ENCODE measurements around the gene ATF6.
"Not testable (repeated sequence)": the region's sequence is repeated elsewhere in the genome, so short reads cannot be mapped to it uniquely, and the experiment has no call there.

ATF6 gene

DNA sequence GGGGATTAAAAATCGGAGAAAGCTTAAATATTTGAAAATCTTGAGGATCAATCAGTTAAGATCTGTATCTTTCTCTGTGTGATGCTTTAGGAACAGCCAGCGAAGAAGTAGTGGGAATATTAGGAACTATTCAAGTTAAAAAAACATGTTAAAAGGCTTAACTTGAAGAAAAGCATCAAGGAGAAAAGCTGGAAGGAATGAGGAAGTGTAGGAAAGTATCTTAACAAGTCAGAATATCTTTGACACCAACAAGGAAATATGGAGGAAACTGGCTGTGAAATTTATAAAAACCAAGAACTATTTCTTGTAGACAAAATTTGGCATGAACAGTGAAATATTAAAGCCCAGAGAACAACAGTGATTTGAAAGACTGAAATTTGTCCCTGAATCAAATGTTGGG is 60.4 kb downstream of the ATF6 start:
- 90% methylated on average over 2 of the region's 2 CpGs for WGBS, 2 experiments
- Histone ChIP-seq H3K27ac (ENCODE audit: insufficient read depth, low read depth, low read length, poor library complexity, severe bottlenecking) (no peak overlapping the region), H3K27me3 (ENCODE audit: control insufficient read depth, insufficient read depth, low read length, poor library complexity, severe bottlenecking) (no peaks in the 10 kb centered on the region), H3K4me1 (ENCODE audit: control insufficient read depth, insufficient read depth, low read length) (no peaks in the 10 kb centered on the region), H3K9me3 (ENCODE audit: control insufficient read depth, low read length) (no peaks in the 10 kb centered on the region), H3K36me3 (ENCODE audit: control insufficient read depth, insufficient read depth, low read length) (no peaks in the 10 kb centered on the region), H3K4me3 (ENCODE audit: insufficient read depth, low read depth, low read length) (no peak overlapping the region)

DNA sequence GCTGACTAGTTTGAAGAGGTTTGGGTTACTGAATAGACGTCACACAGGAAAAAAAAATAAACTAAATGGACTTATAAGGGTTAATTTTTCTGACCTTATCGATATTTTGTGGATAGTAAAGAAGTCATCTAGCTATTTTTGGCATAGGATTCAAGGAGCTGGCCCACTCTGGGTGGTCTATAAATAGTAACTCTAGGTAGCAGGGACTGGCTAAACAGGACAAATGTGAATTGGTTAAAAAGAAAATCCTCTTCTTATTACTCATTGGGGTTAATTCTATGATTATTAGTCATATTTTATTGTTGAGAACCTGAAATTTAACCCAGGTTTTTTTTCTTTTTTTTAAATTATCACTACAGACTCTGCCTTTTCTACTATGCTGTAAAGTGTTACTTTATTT is 61.7 kb downstream of the ATF6 start:
- no peaks in the 10 kb centered on the region for H3K27me3 ChIP-seq (ENCODE audit: control insufficient read depth, insufficient read depth, low read length, poor library complexity, severe bottlenecking)
- H3K27ac ChIP-seq (ENCODE audit: insufficient read depth, low read depth, low read length, poor library complexity, severe bottlenecking): no peak overlapping the region
- 92 to 99% methylated on average over 2 of the region's 2 CpGs for WGBS, 2 experiments
- no peaks in the 10 kb centered on the region for H3K4me1 ChIP-seq (ENCODE audit: control insufficient read depth, insufficient read depth, low read length)
- H3K4me3 ChIP-seq (ENCODE audit: insufficient read depth, low read depth, low read length): no peak overlapping the region
- H3K9me3 ChIP-seq (ENCODE audit: control insufficient read depth, low read length): no peaks in the 10 kb centered on the region
- H3K36me3 ChIP-seq (ENCODE audit: control insufficient read depth, insufficient read depth, low read length): no peaks in the 10 kb centered on the region

DNA sequence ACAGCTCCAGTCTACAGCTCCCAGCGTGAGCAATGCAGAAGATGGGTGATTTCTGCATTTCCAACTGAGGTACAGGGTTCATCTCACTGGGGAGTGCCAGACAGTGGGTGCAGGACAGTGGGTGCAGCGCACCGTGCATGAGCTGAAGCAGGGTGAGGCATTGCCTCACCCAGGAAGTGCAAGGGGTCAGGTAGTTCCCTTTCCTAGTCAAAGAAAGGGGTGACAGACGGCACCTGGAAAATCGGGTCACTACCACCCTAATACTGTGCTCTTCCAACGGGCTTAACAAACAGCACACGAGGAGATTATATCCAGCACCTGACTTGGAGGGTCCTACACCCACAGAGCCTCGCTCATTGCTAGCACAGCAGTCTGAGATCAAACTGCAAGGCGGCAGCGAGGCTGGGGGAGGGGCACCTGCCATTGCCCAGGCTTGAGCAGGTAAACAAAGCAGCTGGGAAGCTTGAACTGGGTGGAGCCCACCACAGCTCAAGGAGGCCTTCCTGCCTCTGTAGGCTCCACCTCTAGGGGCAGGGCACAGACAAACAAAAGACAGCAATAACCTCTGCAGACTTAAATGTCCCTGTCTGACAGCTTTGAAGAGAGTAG is 66.3 kb downstream of the ATF6 start:
- H3K27ac ChIP-seq (ENCODE audit: insufficient read depth, low read depth, low read length, poor library complexity, severe bottlenecking); H3K9me3 ChIP-seq (ENCODE audit: control insufficient read depth, low read length); H3K4me1 ChIP-seq (ENCODE audit: control insufficient read depth, insufficient read depth, low read length); H3K4me3 ChIP-seq (ENCODE audit: insufficient read depth, low read depth, low read length); H3K36me3 ChIP-seq (ENCODE audit: control insufficient read depth, insufficient read depth, low read length); H3K27me3 ChIP-seq (ENCODE audit: control insufficient read depth, insufficient read depth, low read length, poor library complexity, severe bottlenecking): not testable (repeated sequence)
- 95% methylated on average over 10 of the region's 10 CpGs for WGBS, 2 experiments

DNA sequence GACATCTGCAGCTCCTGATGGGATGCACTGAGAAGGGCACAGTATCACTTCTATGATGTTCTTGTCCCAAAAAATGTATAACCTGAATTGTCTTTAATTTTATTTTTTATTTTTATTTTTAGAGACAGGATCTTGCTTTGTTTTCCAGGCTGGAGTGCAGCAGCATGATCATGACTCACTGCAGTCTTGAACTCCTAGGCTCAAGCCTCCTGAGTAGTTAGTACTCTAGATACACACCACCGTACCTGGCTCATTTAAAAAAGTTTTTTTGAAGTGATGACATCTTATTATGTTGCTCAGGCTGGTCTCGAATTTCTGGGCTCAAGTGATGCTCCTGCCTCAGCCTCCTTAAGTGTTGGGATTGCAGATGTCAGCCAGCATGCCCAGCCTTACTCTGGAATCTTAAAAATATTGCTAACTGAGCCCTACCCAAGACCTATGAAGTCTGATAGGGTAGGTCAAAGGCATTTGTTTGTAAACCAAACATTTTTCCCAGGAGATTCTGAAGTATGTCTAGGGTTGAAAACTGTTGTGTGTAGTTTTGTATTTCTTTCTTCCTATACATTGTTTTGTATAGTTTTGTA is 68.9 kb downstream of the ATF6 start:
- 92 to 93% methylated on average over 2 of the region's 2 CpGs for WGBS, 2 experiments
- Histone ChIP-seq H3K36me3 (ENCODE audit: control insufficient read depth, insufficient read depth, low read length) (no peaks in the 10 kb centered on the region), H3K4me3 (ENCODE audit: insufficient read depth, low read depth, low read length) (no peak overlapping the region), H3K27ac (ENCODE audit: insufficient read depth, low read depth, low read length, poor library complexity, severe bottlenecking) (no peak overlapping the region), H3K4me1 (ENCODE audit: control insufficient read depth, insufficient read depth, low read length) (no peaks in the 10 kb centered on the region), H3K27me3 (ENCODE audit: control insufficient read depth, insufficient read depth, low read length, poor library complexity, severe bottlenecking) (no peaks in the 10 kb centered on the region), H3K9me3 (ENCODE audit: control insufficient read depth, low read length) (no peaks in the 10 kb centered on the region)

DNA sequence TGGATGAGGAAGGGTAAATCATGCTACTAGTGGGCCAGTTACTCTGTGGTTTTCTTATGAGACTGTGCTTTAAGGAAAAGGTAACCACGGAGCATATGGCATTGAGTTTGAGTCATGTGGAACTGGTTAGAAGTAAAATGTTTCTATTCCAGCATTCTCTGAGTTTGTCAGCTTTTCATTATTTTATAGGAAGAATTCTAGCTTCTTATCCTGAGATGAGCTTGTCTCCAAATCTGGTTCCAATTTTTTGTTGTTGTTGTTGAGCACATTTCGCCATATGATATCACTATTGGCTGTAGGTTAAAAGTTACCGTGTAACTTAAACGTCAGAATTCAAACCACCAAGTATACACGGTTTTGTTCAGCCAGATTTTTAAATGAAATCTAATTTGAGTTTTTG is 69.9 kb downstream of the ATF6 start:
- H3K27ac ChIP-seq (ENCODE audit: insufficient read depth, low read depth, low read length, poor library complexity, severe bottlenecking): no peak overlapping the region
- H3K36me3 ChIP-seq (ENCODE audit: control insufficient read depth, insufficient read depth, low read length): no peaks in the 10 kb centered on the region
- WGBS, 2 experiments: 88 to 92% methylated on average over 5 of the region's 5 CpGs
- no peaks in the 10 kb centered on the region for H3K9me3 ChIP-seq (ENCODE audit: control insufficient read depth, low read length)
- no peaks in the 10 kb centered on the region for H3K4me1 ChIP-seq (ENCODE audit: control insufficient read depth, insufficient read depth, low read length)
- H3K27me3 ChIP-seq (ENCODE audit: control insufficient read depth, insufficient read depth, low read length, poor library complexity, severe bottlenecking): no peaks in the 10 kb centered on the region
- H3K4me3 ChIP-seq (ENCODE audit: insufficient read depth, low read depth, low read length): no peak overlapping the region

DNA sequence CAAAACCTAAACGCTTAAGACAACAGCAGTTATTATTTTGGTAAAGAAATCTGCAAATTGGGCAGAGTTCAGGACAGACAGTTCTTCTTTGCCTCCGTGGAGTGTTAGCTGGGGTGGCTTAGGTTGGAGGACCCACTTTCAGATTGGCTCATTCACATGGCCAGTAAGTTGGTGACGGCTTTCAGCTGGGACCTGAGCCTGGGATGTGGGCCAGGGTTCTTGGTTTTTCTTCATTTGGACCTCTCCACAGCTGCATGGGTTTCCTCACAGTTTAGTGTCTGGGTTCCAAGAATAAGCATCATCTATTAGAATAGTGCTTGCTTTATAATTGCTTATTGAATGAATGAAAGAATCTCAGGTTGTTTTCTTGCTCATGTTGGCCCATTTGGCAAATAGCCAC is 72.2 kb downstream of the ATF6 start:
- Histone ChIP-seq H3K4me1 (ENCODE audit: control insufficient read depth, insufficient read depth, low read length) (no peaks in the 10 kb centered on the region), H3K36me3 (ENCODE audit: control insufficient read depth, insufficient read depth, low read length) (no peaks in the 10 kb centered on the region), H3K27me3 (ENCODE audit: control insufficient read depth, insufficient read depth, low read length, poor library complexity, severe bottlenecking) (no peaks in the 10 kb centered on the region), H3K9me3 (ENCODE audit: control insufficient read depth, low read length) (no peaks in the 10 kb centered on the region), H3K27ac (ENCODE audit: insufficient read depth, low read depth, low read length, poor library complexity, severe bottlenecking) (no peak overlapping the region), H3K4me3 (ENCODE audit: insufficient read depth, low read depth, low read length) (no peak overlapping the region)
- WGBS, 2 experiments: 92 to 96% methylated on average over 3 of the region's 3 CpGs

DNA sequence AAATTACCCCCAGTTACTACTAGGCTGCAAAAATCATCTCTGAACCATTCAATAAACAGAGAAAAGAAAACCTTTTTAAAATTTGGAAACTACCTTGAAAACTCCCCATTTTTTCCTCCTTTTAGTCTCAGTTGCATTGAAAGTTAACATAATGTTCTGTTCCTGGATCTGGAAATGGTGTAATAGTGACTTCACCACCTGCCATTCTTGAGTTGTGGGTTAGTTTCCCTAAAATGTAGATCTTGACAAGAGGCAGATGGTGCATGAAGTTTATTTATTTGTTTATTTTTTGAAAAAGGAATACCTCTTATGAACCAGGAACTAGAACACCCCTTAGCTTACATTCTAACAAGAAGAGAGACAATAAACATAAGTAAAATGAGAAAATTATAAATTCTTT is 72.8 kb downstream of the ATF6 start:
- Histone ChIP-seq H3K36me3 (ENCODE audit: control insufficient read depth, insufficient read depth, low read length) (no peaks in the 10 kb centered on the region), H3K4me3 (ENCODE audit: insufficient read depth, low read depth, low read length) (no peak overlapping the region), H3K4me1 (ENCODE audit: control insufficient read depth, insufficient read depth, low read length) (no peaks in the 10 kb centered on the region), H3K9me3 (ENCODE audit: control insufficient read depth, low read length) (no peaks in the 10 kb centered on the region), H3K27ac (ENCODE audit: insufficient read depth, low read depth, low read length, poor library complexity, severe bottlenecking) (no peak overlapping the region), H3K27me3 (ENCODE audit: control insufficient read depth, insufficient read depth, low read length, poor library complexity, severe bottlenecking) (no peaks in the 10 kb centered on the region)

DNA sequence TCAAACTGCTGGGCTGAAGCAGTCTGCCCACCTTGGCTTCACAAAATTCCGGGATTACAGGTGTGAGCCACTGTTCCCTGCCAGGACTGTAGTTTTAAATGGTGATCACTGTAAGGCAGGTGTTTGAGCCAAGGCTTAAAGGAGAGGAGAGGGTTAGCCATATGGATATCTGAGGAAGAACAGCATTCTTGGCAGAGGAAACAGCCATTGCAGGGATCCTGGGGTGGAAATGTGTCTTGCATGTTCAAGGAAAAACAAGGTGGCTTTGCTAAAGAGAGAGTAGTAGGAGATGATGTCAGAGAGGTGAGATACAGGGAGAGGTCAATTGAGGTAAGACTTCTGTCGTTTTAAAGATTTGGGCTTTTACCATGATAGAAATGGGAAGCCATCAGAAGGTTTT is 73.5 kb downstream of the ATF6 start:
- 90 to 91% methylated on average over 2 of the region's 2 CpGs for WGBS, 2 experiments
- Histone ChIP-seq H3K27ac (ENCODE audit: insufficient read depth, low read depth, low read length, poor library complexity, severe bottlenecking) (no peak overlapping the region), H3K4me1 (ENCODE audit: control insufficient read depth, insufficient read depth, low read length) (no peaks in the 10 kb centered on the region), H3K9me3 (ENCODE audit: control insufficient read depth, low read length) (no peaks in the 10 kb centered on the region), H3K27me3 (ENCODE audit: control insufficient read depth, insufficient read depth, low read length, poor library complexity, severe bottlenecking) (no peaks in the 10 kb centered on the region), H3K4me3 (ENCODE audit: insufficient read depth, low read depth, low read length) (no peak overlapping the region), H3K36me3 (ENCODE audit: control insufficient read depth, insufficient read depth, low read length) (no peaks in the 10 kb centered on the region)

DNA sequence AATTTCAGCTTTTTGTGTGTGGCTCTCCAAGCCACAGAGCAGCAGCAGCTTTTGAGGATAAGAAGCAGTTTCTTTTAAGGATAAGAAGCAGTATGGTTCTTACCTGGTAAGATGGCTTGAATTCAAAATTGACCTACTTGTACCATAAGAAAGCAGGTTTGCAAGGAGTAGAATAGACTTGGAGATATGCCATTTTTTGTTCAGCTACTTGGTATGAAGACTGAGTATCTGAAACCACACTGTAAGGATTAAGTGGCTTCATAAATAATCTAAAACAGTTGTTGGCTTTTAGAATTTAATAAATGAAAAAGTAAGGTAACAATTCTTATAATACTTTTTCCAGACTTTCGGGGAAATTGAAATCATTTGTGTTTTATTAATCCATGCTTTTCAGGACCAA is 74.2 kb downstream of the ATF6 start:
- no peak overlapping the region for H3K27ac ChIP-seq (ENCODE audit: insufficient read depth, low read depth, low read length, poor library complexity, severe bottlenecking)
- no peak overlapping the region for H3K4me3 ChIP-seq (ENCODE audit: insufficient read depth, low read depth, low read length)
- no peaks in the 10 kb centered on the region for H3K27me3 ChIP-seq (ENCODE audit: control insufficient read depth, insufficient read depth, low read length, poor library complexity, severe bottlenecking)
- H3K36me3 ChIP-seq (ENCODE audit: control insufficient read depth, insufficient read depth, low read length): no peaks in the 10 kb centered on the region
- 88% methylated on average over 1 of the region's 1 CpG; no CpG with 5 or more reads in 1 of the 2 experiments for WGBS, 2 experiments
- H3K4me1 ChIP-seq (ENCODE audit: control insufficient read depth, insufficient read depth, low read length): no peaks in the 10 kb centered on the region
- no peaks in the 10 kb centered on the region for H3K9me3 ChIP-seq (ENCODE audit: control insufficient read depth, low read length)

DNA sequence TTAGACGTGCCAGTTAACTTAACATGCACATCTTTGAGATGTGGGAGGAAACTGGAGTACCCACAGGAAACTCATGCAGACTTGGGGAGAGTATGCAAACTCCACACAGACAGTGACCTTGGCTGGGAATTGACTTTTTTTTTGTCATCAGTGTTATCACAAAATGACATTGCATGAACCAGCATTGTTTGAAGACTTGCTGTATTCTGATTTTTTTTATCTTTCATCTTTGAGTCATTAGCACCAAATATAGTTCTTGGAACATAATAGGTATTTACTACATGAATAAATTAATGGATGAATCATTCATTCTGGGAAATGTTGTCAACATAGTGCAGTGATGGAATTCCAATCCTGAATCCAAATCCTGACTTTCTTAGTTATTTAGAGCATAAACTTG is 77.0 kb downstream of the ATF6 start:
- H3K36me3 ChIP-seq (ENCODE audit: control insufficient read depth, insufficient read depth, low read length): no peaks in the 10 kb centered on the region
- H3K4me3 ChIP-seq (ENCODE audit: insufficient read depth, low read depth, low read length): no peak overlapping the region
- no peaks in the 10 kb centered on the region for H3K4me1 ChIP-seq (ENCODE audit: control insufficient read depth, insufficient read depth, low read length)
- 98 to 100% methylated on average over 1 of the region's 1 CpG for WGBS, 2 experiments
- H3K9me3 ChIP-seq (ENCODE audit: control insufficient read depth, low read length): no peaks in the 10 kb centered on the region
- H3K27me3 ChIP-seq (ENCODE audit: control insufficient read depth, insufficient read depth, low read length, poor library complexity, severe bottlenecking): no peaks in the 10 kb centered on the region
- no peak overlapping the region for H3K27ac ChIP-seq (ENCODE audit: insufficient read depth, low read depth, low read length, poor library complexity, severe bottlenecking)

DNA sequence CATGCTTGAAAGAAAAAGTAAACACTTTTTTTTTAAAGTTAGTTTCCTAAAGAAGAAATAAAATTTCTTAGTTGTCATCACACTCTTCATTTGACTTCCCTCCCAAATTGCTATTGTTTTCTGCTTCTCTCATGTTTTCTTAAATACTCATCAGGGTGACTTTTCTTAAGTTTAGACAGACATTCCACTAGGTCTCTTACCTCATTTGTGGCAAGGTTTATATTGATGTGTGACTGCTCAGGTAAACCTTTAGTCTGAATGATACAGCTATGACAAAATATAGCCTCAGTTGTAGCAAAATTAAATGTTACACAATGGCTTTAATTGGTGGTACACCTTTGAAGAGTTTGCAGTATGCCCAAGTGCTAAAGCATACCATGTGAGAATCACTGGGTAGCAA is 78.6 kb downstream of the ATF6 start:
- no peaks in the 10 kb centered on the region for H3K27me3 ChIP-seq (ENCODE audit: control insufficient read depth, insufficient read depth, low read length, poor library complexity, severe bottlenecking)
- no peak overlapping the region for H3K4me3 ChIP-seq (ENCODE audit: insufficient read depth, low read depth, low read length)
- no peaks in the 10 kb centered on the region for H3K4me1 ChIP-seq (ENCODE audit: control insufficient read depth, insufficient read depth, low read length)

More for the DNA sequence above, 78.6 kb downstream of the ATF6 start:
- Histone ChIP-seq H3K36me3 (ENCODE audit: control insufficient read depth, insufficient read depth, low read length) (no peaks in the 10 kb centered on the region), H3K27ac (ENCODE audit: insufficient read depth, low read depth, low read length, poor library complexity, severe bottlenecking) (no peak overlapping the region), H3K9me3 (ENCODE audit: control insufficient read depth, low read length) (no peaks in the 10 kb centered on the region)
